ENCODE results near the gene ERC2.

Gene ERC2

DNA sequence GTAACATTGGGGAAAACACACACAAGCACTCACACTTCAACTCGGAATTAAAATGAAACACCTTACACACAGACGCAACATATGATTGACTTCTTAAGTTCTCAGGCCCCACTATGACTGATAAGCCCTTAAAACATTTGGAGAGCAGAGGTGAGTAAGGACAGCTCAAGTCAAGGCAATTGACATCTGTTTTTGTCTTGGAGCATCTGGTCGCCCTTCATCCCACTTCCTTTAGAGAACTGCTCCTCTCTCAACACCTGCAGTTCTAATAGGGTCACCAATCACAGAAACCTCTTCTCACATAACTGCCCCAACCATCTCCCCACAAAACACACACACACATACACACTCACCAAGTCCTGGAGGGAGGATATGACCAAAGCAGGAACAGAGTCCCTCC, 43.4 kb downstream of the ERC2 start:
- DNase-seq (ENCODE audit: low read depth), result no peak

DNA sequence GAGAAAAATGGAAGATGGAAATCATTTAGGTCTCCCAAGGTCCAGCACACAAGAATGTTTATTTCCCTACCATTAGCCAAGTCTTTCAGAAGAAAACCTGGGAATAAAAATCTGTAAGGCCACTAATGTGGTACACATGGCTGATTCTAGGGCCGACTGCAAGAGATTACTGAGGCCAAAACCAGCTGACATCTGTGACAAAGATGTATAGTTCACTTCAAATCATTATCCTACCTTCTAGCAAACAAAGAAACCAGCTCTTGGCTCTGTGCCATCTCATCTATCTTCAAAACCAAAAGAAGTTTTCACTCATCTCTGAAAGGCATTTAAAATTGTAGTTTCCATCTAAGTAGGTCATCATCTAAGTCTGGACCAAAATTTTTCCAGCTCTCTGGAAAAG, 43.9 kb downstream of the ERC2 start:
- DNase-seq (ENCODE audit: low read depth), result no peak

DNA sequence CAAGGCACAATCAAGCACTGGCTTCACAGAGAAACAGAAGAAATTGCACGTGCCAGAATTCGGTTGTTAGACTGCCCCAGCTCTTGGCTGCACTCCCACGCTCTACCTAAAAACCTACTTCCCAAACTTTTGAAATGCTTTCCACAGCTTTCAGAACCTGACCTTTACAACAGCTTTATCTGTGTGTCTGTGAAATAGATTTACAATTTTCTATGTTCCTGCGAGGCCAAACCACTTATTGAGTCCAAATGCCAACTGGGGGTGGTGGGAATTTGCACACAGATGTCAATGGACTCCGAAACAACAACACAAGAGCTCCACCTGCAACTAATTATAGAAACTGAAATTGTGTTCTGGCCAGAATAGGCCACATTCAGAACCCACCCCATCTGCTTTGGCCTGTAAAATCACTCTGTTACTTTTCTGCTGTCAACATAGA, 44.6 kb downstream of the ERC2 start:
- no peak for DNase-seq (ENCODE audit: low read depth)

DNA sequence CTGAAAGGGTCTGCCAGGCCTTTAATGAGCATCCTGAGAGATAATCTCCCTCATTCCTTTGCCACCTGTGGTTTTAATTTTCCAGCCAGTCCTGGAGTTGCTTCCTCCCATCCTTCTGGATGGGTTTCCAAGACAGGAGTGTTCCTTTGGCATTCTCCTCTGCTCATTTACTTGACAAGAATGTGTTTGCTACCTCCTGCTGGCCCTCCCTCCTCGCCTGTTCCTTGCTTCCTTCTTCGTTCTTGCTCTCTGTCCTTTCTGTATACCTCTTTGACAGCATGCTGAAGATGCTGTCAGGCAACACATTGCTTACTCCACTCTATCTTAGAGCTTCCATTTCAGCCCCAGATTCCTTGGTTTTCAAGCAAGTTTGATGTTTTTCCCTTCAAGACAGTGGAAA, 46.0 kb downstream of the ERC2 start:
- no peak for DNase-seq (ENCODE audit: low read depth)

- no peak for DNase-seq (ENCODE audit: low read depth)
Observed at GRCh38 chr3:56421205-56421604, 47.1 kb downstream of the ERC2 start.

- peak; percentile 3 for DNase-seq (ENCODE audit: low read depth)
Observed at GRCh38 chr3:56415652-56416051, 52.6 kb downstream of the ERC2 start.

DNA sequence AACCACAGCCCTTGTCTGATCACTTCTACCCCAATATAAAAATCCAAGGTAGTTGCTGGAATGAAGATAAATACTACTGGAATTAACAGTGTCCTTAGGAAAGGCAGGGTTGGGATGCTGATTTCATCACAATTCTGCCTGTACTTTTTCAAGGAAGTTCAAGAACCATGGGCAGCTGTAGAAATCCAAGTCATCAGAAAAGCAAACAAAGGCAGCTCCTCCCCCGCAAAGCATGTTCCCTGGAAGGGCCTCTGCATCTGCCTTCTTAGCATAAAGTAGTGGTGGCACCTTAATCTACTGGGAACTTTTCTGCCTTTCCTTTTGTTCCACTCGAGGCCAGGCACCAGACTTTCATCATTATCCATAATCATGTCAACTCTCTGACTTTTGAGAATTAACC, 54.4 kb downstream of the ERC2 start:
- no peak for DNase-seq (ENCODE audit: low read depth)

- DNase-seq (ENCODE audit: low read depth), result no peak
Observed at GRCh38 chr3:56411166-56411565, 57.1 kb downstream of the ERC2 start.

- no peak for DNase-seq (ENCODE audit: low read depth)
Observed at GRCh38 chr3:56410576-56410975, 57.7 kb downstream of the ERC2 start.

DNA sequence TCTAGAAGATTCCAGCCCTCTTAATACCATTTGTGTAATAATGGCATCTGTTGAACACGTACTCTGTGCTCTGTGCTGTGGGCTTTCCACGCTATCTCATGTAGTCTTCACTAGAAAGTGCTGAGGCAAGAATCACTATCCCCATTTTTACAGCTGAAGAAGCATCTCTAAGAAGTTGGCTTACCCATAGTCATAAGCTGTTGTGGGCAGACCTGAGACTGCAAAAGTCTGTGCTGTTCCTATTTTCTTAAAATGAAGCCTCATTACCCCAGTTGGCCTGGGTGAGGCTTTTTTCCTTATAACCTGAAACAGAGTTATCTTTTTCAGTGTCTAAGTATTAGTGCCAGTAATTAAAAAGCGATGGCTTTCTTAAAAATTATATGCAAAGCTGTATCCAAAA, 58.5 kb downstream of the ERC2 start:
- DNase-seq (ENCODE audit: low read depth), result no peak

- DNase-seq (ENCODE audit: low read depth), result no peak
Observed at GRCh38 chr3:56408761-56409196, 59.5 kb downstream of the ERC2 start.

DNA sequence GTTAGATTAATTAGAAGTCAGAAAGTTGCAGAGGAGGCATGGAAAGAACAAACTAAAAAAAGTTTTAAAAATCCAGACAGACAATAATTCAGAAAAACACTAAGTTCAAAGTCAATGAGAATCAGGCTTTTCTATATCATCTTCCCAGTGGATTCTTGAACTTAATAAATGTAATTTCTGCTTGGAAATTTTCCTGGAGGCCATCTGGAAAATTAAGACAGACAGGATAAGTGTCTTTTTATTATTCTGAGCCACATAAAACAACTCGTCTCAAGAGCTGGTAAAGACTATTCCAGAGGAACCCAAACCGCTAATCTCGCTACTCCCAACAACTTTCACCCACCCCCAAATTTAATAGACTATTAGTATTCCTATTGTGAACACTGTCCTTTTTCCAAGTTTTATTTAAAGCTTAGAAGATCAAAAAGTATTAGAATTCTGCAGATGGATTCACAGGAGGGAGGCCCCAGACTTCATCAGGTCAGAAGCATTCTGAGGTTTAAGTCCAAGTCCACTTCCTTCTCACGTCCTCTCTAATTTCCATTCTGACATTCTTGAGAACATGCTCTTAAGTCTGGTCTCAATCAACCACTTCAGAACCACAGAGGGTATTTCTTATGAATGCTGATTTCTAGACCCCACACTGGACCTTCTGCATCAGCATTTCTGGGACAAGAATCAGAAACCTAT, 61.3 kb downstream of the ERC2 start:
- no peak for DNase-seq (ENCODE audit: low read depth)

DNA sequence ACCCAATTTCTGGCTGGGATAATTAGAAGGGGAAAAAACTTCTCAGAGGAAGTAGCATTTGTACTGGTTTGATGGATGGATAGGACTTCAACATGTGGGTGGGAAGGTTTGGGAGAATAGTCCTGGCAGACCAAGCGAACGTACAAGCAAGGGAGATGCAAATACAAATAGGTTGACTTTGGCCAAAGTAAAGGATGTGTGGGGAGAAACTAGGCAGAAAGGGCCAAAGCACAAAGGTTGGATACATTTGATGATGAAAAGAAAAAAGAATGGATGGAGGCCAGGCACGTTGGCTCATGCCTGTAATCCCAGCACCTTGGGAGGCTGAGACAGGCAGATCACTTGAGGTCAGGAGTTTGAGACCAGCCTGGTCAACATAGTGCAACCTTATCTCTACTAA, 63.4 kb downstream of the ERC2 start:
- no peak for DNase-seq (ENCODE audit: low read depth)

DNA sequence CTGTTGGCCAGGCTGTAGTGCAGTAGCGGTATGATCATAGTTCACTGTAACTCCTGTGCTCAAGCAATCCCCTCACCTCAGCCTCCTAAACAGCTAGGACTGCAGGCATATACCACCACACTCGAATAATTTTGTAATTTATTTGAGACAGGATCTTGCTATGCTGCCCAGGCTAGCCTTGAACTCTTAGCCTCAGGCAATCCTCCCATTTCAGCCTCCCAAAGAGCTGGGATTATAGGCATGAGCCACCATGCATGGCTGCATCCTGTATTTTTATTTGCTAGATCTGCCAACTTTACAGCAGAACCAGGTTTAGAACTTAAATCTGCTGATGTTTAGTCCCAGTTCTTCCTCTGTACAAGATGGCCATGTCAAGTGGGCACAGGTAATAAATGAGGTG, 69.6 kb downstream of the ERC2 start:
- DNase-seq (ENCODE audit: low read depth), result no peak

- DNase-seq (ENCODE audit: low read depth), result no peak
Observed at GRCh38 chr3:56397798-56398197, 70.5 kb downstream of the ERC2 start.

GRCh38 chr3:56389183-56389830, 79.0 kb downstream of the ERC2 start:
- DNase-seq (ENCODE audit: low read depth), result no peak

DNA sequence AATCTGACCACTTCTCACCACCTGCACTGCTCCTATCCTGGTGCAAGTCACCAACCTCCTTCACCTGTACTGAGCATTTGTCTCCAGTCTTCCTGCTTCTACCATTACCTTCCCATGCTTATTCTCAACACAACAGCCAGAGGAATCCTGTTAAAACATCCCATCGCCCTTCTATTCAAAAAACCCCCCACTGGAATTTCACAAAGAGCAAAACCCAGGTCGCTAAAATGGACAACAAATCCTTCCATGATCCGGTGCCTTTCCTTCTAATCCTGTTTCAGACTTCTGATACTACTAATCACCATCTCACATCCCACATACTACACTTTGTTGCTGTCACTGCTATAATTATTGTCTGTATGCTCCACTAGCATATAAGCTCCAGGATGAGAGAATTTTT, 85.2 kb downstream of the ERC2 start:
- DNase-seq (ENCODE audit: low read depth), result no peak

- no peak for DNase-seq (ENCODE audit: low read depth)
Observed at GRCh38 chr3:56379723-56380287, 88.5 kb downstream of the ERC2 start.

- DNase-seq (ENCODE audit: low read depth), result no peak
Observed at GRCh38 chr3:56375654-56376053, 92.6 kb downstream of the ERC2 start.

DNA sequence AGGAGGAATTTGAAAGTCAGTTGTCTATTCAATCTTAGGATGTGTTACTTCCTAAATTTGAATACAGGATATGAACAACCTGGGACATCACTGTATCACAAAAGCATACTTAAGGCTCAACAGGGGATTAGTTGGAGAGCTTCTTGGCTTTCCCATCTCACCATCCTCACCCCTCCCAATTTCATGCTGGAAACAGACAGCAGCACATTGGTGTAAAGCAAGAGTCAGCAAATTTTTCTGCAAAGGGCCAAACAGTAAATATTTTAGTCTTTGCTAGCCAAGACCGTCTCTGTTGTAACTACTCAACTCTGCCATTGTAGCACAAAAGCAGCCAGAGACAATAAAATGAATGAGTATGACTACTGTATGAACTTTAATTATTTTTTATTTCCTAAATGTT, 94.9 kb downstream of the ERC2 start:
- DNase-seq (ENCODE audit: low read depth), result no peak

DNA sequence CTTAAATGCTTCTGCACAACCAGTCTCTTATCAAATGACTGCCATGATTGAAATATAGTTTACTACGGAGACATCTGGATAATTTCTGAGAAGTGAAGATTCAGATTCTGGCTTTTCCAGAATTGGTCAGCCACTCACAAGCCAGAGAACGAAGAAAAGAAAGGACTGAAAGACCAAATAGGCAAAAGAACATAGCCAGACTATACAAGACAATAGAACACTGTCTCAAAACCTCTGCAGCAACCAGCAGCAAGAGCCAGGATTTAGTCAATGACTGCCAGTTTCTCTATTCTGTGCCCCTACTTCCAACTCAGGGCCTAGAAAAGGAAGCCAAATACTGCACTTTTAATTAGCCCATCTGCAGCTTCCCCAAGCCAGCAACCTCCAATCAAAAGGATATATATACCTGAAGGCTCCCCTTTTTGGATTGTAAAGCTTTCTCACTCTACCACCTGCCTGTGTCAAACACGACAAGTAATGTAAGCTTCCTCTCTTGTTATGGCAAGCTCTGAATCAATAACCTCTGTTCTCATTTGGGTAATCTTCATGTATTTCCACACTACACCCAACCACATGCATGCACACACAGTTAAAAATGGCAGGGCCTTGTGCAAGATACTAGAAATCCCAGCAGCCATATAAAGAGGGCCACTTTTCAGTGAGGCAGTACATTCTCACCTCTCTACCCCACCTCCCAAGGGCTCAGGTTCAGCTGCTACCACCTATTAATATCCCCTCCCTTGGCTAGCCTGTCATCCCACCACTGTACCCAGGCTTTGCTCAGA, 97.1 kb downstream of the ERC2 start:
- no peak for DNase-seq (ENCODE audit: low read depth)

GRCh38 chr3:56369914-56370313, 98.4 kb downstream of the ERC2 start:
- no peak for DNase-seq (ENCODE audit: low read depth)

- no peak for DNase-seq (ENCODE audit: low read depth)
Observed at GRCh38 chr3:56368846-56369245, 99.4 kb downstream of the ERC2 start.

Data from stromal cell of bone marrow (primary cell).